ENCODE measurements around the gene SGK1.

Gene SGK1

GRCh38 chr6:134341999-134342567 lies 24.2 kb upstream of the SGK1 start:
- no peaks in the 10 kb centered on the region for H3K4me1 ChIP-seq (ENCODE audit: insufficient read depth, poor library complexity, severe bottlenecking)
- no peaks in the 10 kb centered on the region for H3K27me3 ChIP-seq (ENCODE audit: insufficient read depth, poor library complexity, severe bottlenecking)
- no peaks in the 10 kb centered on the region for H3K9me3 ChIP-seq (ENCODE audit: severe bottlenecking)
- TF ChIP-seq, protein P1, sequence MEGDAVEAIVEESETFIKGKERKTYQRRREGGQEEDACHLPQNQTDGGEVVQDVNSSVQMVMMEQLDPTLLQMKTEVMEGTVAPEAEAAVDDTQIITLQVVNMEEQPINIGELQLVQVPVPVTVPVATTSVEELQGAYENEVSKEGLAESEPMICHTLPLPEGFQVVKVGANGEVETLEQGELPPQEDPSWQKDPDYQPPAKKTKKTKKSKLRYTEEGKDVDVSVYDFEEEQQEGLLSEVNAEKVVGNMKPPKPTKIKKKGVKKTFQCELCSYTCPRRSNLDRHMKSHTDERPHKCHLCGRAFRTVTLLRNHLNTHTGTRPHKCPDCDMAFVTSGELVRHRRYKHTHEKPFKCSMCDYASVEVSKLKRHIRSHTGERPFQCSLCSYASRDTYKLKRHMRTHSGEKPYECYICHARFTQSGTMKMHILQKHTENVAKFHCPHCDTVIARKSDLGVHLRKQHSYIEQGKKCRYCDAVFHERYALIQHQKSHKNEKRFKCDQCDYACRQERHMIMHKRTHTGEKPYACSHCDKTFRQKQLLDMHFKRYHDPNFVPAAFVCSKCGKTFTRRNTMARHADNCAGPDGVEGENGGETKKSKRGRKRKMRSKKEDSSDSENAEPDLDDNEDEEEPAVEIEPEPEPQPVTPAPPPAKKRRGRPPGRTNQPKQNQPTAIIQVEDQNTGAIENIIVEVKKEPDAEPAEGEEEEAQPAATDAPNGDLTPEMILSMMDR (IDR thresholded peaks at IDR 0.05; ENCODE audit: poor library complexity, severe bottlenecking): no peak
- H3K36me3 ChIP-seq (ENCODE audit: low read depth): no peaks in the 10 kb centered on the region
- ATAC-seq (ENCODE audit: low read depth) (no peak), DNase-seq (ENCODE audit: low spot score) (no peak)
- H3K27ac ChIP-seq (ENCODE audit: poor library complexity, severe bottlenecking): no peak overlapping the region
- no peak overlapping the region for H3K4me3 ChIP-seq (ENCODE audit: severe bottlenecking)

DNA sequence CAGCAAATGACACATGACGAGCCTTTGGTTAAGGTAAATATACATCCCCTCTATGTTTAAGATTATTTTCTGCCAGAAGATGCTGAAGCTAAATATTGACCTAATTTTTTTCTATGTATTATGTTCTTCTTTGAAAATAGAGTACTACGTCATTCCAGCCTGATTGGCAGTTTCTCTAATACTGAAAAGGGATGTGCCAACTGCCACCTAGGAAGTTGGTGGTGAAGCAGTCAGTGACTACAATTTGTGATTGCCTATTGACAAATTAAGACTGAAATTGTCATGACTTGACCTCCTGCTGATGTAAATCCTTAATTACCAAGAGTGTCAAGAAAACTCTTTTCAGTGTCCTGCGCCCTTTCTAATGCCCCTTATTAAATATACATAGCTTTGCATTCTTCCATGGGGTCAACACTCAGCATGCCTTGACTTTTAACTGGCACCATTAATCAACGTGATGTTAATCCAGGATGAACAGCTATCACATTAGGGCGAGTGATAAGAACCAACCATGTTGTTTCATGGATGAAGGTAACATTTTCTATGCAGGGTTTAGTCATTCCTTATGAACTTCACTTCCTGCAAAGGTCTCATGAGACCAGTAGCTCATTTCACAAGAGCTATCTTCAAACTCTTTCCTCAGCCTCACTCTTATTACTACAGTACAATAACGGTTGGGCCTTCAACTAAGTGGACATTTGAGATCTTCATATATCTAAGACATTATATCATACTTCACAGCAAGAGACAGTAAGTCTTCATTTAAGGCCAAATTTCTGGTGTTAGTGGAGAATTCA lies 22.5 kb upstream of the SGK1 start:
- Histone ChIP-seq H3K4me1 (ENCODE audit: insufficient read depth, poor library complexity, severe bottlenecking) (no peaks in the 10 kb centered on the region), H3K4me3 (ENCODE audit: severe bottlenecking) (no peak overlapping the region), H3K36me3 (ENCODE audit: low read depth) (no peaks in the 10 kb centered on the region), H3K27ac (ENCODE audit: poor library complexity, severe bottlenecking) (no peak overlapping the region), H3K27me3 (ENCODE audit: insufficient read depth, poor library complexity, severe bottlenecking) (no peaks in the 10 kb centered on the region), H3K9me3 (ENCODE audit: severe bottlenecking) (no peaks in the 10 kb centered on the region)
- DNase-seq (ENCODE audit: low spot score) (no peak), ATAC-seq (ENCODE audit: low read depth) (no peak)
- TF ChIP-seq, protein P1 (IDR thresholded peaks at IDR 0.05; ENCODE audit: poor library complexity, severe bottlenecking): no peak

- ATAC-seq (ENCODE audit: low read depth) (no peak), DNase-seq (ENCODE audit: low spot score) (no peak)
- TF ChIP-seq, protein P1 (IDR thresholded peaks at IDR 0.05; ENCODE audit: poor library complexity, severe bottlenecking): no peak
- Histone ChIP-seq H3K36me3 (ENCODE audit: low read depth) (no peaks in the 10 kb centered on the region), H3K27me3 (ENCODE audit: insufficient read depth, poor library complexity, severe bottlenecking) (no peaks in the 10 kb centered on the region), H3K9me3 (ENCODE audit: severe bottlenecking) (no peaks in the 10 kb centered on the region), H3K4me1 (ENCODE audit: insufficient read depth, poor library complexity, severe bottlenecking) (no peaks in the 10 kb centered on the region), H3K4me3 (ENCODE audit: severe bottlenecking) (no peak overlapping the region), H3K27ac (ENCODE audit: poor library complexity, severe bottlenecking) (no peak overlapping the region)
Measured at GRCh38 chr6:134339216-134339615, 21.3 kb upstream of the SGK1 start.

GRCh38 chr6:134331256-134331655 lies 13.3 kb upstream of the SGK1 start:
- no peak for ATAC-seq (ENCODE audit: low read depth)
- no peak overlapping the region for H3K27ac ChIP-seq (ENCODE audit: poor library complexity, severe bottlenecking)
- H3K9me3 ChIP-seq (ENCODE audit: severe bottlenecking): no peaks in the 10 kb centered on the region
- no peak for DNase-seq (ENCODE audit: low spot score)
- H3K4me1 ChIP-seq (ENCODE audit: insufficient read depth, poor library complexity, severe bottlenecking): no peaks in the 10 kb centered on the region
- no peaks in the 10 kb centered on the region for H3K36me3 ChIP-seq (ENCODE audit: low read depth)
- H3K27me3 ChIP-seq (ENCODE audit: insufficient read depth, poor library complexity, severe bottlenecking): no peaks in the 10 kb centered on the region
- H3K4me3 ChIP-seq (ENCODE audit: severe bottlenecking): no peak overlapping the region
- TF ChIP-seq, protein P1 (IDR thresholded peaks at IDR 0.05; ENCODE audit: poor library complexity, severe bottlenecking): no peak

GRCh38 chr6:134330555-134330954 lies 12.6 kb upstream of the SGK1 start:
- TF ChIP-seq, protein P1 (IDR thresholded peaks at IDR 0.05; ENCODE audit: poor library complexity, severe bottlenecking): no peak
- Histone ChIP-seq H3K4me1 (ENCODE audit: insufficient read depth, poor library complexity, severe bottlenecking) (no peaks in the 10 kb centered on the region), H3K27ac (ENCODE audit: poor library complexity, severe bottlenecking) (no peak overlapping the region), H3K9me3 (ENCODE audit: severe bottlenecking) (no peaks in the 10 kb centered on the region), H3K27me3 (ENCODE audit: insufficient read depth, poor library complexity, severe bottlenecking) (no peaks in the 10 kb centered on the region), H3K36me3 (ENCODE audit: low read depth) (no peaks in the 10 kb centered on the region), H3K4me3 (ENCODE audit: severe bottlenecking) (no peak overlapping the region)
- no peak for ATAC-seq (ENCODE audit: low read depth)
- no peak for DNase-seq (ENCODE audit: low spot score)

Data from RWPE2 (cell line).